SJCRH30 (cell line): ENCODE data around the gene MEGF11. TPM values are rescaled to one million over a fixed set of nuclear protein-coding genes. Genes with fewer than 3 reads are reported as not detected.

Source experiments
- DNase-seq, 2 experiments: peaks; one replicate each; pipeline ENCODE4 v3.0.0-alpha.2; 2015 to 2020
- H3K27ac ChIP-seq: fragments of 250-450 bp; sonication (Bioruptor Pico); 2 replicates; pipeline ENCODE4 v1.5.1; 2020; ENCODE audit warnings: mild to moderate bottlenecking, moderate library complexity
- H3K27me3 ChIP-seq: fragments of 250-450 bp; sonication (Bioruptor Pico); 2 replicates; pipeline ENCODE4 v1.5.1; 2020; ENCODE audit warnings: mild to moderate bottlenecking, moderate library complexity
- H3K36me3 ChIP-seq: fragments of 250-450 bp; sonication (Bioruptor Pico); 2 replicates; pipeline ENCODE4 v1.5.1; 2020; ENCODE audit warnings: mild to moderate bottlenecking, moderate library complexity
- H3K4me1 ChIP-seq: fragments of 250-450 bp; sonication (Bioruptor Pico); 2 replicates; pipeline ENCODE4 v1.5.1; 2020; ENCODE audit warnings: mild to moderate bottlenecking, moderate library complexity
- H3K4me3 ChIP-seq: fragments of 250-450 bp; sonication (Bioruptor Pico); 2 replicates; pipeline ENCODE4 v1.5.1; 2020; ENCODE audit warnings: mild to moderate bottlenecking, moderate library complexity
- H3K9me3 ChIP-seq: fragments of 250-450 bp; sonication (Bioruptor Pico); replicated peaks from 2 replicates; pipeline ENCODE4 v1.5.1; 2020; ENCODE audit warnings: mild to moderate bottlenecking, moderate library complexity
- total RNA-seq: library from RNA; depleted of rRNA; stranded (reverse); fragments of >200 nt; shearing (Covaris generic); gene quantifications from 2 replicates; pipeline ENCODE4 v1.2.3, GENCODE V29; 2014

MEGF11 gene
- total RNA-seq, 1 experiment from 2014 or later, result 8.7 TPM

DNA sequence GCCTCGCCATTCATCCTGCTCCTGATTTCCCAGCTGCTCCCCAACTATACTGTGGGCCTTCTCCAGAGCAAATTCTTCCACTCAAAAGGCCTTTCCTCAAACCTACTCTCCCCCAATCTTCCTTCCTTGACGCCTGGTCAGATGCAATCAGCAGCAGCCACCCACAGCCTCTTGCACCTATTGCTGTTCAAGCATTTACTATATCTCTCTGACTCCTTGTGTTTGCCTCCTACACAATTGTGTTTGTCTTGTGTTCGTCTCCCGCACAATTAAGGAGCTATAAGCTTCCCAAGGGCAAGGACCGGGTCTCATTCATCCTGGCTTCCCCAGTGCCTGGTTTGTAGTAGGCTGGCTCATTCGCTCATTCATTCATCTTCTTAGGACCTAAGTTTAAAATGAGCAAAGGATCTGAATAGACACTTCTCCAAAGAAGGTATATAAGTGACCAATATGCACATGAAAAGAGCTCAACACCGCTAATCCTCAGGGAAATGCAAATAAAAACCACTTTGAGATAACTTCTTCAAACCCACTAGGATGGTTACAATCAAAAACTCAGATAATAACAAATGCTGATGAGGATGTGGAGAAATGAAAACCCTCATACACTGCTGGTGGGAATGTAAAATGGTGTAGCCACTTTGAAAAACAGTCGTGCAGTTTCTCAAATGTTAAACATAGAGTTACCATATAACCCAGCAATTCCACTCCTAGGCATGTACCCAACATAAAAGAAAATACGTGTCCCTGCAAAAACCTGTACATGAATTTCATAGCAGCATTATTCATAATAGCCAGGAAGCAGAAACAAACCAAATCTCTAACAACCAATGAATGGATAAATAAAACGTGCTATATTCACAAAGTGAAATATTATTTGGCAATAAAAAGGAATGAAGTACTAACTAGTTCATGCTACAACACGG, 31.0 kb downstream of the MEGF11 start:
- Histone ChIP-seq H3K9me3 (no peaks in the 10 kb centered on the region), H3K4me3 (no peak overlapping the region), H3K27ac (no peak overlapping the region), H3K4me1 (no peaks in the 10 kb centered on the region), H3K27me3 (no peaks in the 10 kb centered on the region), H3K36me3 (no peaks in the 10 kb centered on the region)
- no peak for DNase-seq

DNA sequence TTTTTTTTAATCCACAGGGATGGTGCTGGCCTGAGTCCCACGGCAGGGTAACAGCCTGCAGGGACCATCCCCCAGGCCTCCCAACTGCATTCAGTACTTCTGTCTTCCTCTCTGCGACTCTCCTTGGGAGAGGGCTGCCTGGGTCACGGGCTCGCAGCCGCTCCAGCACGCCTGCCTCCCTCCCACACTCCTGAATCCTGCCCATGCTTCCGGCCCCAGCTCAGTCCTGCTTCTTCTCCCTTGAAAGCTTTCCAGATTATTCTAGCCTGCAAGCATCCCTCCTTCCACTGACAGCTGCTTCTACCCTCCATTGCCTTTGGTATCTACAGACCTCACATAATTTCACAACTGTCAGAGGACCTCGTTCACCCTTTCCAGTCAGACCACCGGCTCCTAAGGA, 32.4 kb downstream of the MEGF11 start:
- no peak for DNase-seq
- Histone ChIP-seq H3K4me1 (no peaks in the 10 kb centered on the region), H3K27me3 (no peaks in the 10 kb centered on the region), H3K4me3 (no peak overlapping the region), H3K9me3 (no peaks in the 10 kb centered on the region), H3K36me3 (no peaks in the 10 kb centered on the region), H3K27ac (no peak overlapping the region)

DNA sequence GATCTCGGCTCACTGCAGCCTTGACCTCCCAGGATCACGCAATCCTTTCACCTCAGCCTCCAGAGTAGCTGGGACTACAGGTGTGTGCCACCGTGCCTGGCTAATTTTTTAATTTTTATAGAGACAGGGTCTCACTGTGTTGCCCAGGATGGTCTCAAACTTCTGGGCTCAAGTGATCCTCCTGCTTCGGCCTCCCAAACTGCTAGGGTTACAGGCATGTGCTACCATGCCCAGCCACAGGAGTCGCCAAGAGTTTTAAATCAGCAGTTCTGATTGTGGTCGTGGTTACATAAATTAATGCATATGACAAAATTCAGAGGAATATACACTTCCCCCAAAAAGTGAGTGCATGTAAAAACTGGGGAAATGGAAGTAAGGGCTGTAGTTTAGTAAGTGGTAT, 32.9 kb downstream of the MEGF11 start:
- no peaks in the 10 kb centered on the region for H3K4me1 ChIP-seq
- no peaks in the 10 kb centered on the region for H3K9me3 ChIP-seq
- H3K36me3 ChIP-seq, result no peaks in the 10 kb centered on the region
- no peak for DNase-seq
- H3K27me3 ChIP-seq, result no peaks in the 10 kb centered on the region
- no peak overlapping the region for H3K4me3 ChIP-seq
- no peak overlapping the region for H3K27ac ChIP-seq

DNA sequence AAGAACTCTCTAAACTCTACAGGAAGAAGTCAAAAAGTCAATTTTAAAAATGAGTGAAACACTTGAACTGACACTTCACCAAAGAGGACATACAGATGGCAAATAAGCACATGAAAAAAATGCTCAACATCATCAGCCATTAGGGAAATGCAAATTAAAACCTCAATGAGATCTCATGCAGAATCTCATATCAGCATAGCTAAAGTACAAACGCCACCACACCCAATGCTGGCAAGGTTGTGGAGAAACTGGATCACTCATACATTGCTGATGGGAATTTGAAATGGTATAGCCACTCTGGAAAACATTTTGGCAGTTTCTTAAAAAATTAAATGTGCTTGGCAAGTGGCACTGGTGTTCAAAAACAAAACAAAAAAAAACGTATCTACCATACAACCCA, 34.2 kb downstream of the MEGF11 start:
- Histone ChIP-seq H3K27ac (no peak overlapping the region), H3K36me3 (no peaks in the 10 kb centered on the region), H3K27me3 (no peaks in the 10 kb centered on the region), H3K9me3 (no peaks in the 10 kb centered on the region), H3K4me1 (no peaks in the 10 kb centered on the region), H3K4me3 (no peak overlapping the region)
- no peak for DNase-seq

DNA sequence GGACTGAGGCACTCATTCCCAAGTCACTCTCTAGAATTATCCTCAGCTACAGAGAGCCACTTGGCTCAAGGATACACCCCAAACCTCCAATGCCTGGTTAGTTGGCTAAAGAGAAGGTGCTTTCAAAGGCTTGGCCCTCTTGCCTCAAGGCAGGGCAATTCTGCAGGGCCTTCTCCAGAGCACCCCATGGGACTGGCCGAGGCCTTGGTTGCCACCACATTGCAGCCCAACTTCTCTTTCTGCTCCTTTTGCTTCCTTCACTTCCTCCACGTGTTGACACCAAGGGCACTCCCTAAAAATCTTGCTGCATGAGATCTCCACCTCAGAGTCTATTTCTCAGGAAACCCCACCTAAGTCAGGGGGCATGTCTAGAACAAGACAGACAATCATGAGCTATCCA, 36.7 kb downstream of the MEGF11 start:
- H3K27me3 ChIP-seq, result no peaks in the 10 kb centered on the region

DNA sequence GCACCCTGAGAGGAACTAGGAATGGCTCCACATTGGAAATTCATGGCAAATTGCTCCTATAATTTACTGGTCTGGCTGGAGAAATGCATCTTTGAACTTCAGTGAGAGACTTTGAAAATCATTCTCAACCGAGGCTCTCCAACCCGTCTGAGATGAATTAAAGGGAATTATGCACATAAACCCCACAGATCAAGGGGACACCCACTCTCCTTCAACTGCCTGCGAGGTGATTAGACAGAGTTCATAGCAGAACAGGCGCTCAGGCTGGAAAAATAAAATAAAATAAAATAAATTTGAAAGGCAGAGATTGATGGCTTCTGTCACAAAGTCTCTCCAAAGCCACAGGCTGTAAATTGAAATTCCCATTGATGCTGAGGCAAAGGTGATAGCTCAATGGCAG, 37.7 kb downstream of the MEGF11 start:
- H3K4me3 ChIP-seq, result no peak overlapping the region
- H3K27me3 ChIP-seq, result no peaks in the 10 kb centered on the region
- no peaks in the 10 kb centered on the region for H3K9me3 ChIP-seq
- DNase-seq, result no peak
- no peaks in the 10 kb centered on the region for H3K36me3 ChIP-seq
- no peak overlapping the region for H3K27ac ChIP-seq
- no peaks in the 10 kb centered on the region for H3K4me1 ChIP-seq

More for the DNA sequence above, 36.7 kb downstream of the MEGF11 start:
- Histone ChIP-seq H3K36me3 (no peaks in the 10 kb centered on the region), H3K9me3 (no peaks in the 10 kb centered on the region), H3K4me3 (no peak overlapping the region), H3K27ac (no peak overlapping the region), H3K4me1 (no peaks in the 10 kb centered on the region)
- DNase-seq, result no peak

DNA sequence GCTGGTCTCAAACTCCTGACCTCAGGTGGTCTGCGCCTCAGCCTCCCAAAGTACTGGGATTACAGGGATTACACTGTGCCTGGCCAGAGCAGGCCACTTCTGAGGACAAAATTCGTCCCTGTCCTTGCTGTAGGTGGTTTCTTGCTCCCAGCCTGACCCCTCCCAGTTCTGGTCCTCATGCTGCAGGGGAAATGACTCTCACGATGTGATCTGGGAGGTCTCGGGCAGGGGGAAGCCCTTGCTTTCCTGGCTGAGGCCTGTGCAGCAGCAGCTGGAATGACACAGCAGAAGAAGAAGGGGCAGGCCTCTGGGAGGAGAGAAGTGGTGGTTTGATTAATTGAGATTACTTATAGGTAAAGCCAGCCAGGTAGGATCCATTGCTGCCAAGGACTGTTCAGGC, 39.3 kb downstream of the MEGF11 start:
- Histone ChIP-seq H3K4me1 (no peaks in the 10 kb centered on the region), H3K27ac (no peak overlapping the region), H3K9me3 (no peaks in the 10 kb centered on the region), H3K36me3 (no peaks in the 10 kb centered on the region), H3K27me3 (no peaks in the 10 kb centered on the region), H3K4me3 (no peak overlapping the region)
- no peak for DNase-seq

DNA sequence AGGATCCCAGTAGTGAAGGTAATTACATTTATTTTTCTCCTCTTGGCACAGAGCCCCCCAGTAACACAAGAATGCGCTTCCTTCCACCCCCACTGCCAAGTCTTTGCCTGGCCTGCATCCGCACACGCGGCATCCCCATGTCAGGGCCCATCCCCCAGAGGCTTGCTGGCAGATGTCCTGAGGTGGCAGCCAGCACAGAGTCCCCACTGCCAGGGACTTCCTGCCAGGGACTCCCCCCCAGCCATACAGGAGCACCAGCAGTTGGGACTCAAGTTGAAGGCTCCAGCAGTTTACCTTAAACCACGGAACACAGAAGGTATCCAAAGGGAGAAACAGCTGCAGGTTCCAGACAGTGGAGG, 41.0 kb downstream of the MEGF11 start:
- no peak overlapping the region for H3K27ac ChIP-seq
- no peaks in the 10 kb centered on the region for H3K36me3 ChIP-seq
- no peak overlapping the region for H3K4me3 ChIP-seq
- no peaks in the 10 kb centered on the region for H3K27me3 ChIP-seq
- no peaks in the 10 kb centered on the region for H3K9me3 ChIP-seq
- no peak for DNase-seq
- no peaks in the 10 kb centered on the region for H3K4me1 ChIP-seq

DNA sequence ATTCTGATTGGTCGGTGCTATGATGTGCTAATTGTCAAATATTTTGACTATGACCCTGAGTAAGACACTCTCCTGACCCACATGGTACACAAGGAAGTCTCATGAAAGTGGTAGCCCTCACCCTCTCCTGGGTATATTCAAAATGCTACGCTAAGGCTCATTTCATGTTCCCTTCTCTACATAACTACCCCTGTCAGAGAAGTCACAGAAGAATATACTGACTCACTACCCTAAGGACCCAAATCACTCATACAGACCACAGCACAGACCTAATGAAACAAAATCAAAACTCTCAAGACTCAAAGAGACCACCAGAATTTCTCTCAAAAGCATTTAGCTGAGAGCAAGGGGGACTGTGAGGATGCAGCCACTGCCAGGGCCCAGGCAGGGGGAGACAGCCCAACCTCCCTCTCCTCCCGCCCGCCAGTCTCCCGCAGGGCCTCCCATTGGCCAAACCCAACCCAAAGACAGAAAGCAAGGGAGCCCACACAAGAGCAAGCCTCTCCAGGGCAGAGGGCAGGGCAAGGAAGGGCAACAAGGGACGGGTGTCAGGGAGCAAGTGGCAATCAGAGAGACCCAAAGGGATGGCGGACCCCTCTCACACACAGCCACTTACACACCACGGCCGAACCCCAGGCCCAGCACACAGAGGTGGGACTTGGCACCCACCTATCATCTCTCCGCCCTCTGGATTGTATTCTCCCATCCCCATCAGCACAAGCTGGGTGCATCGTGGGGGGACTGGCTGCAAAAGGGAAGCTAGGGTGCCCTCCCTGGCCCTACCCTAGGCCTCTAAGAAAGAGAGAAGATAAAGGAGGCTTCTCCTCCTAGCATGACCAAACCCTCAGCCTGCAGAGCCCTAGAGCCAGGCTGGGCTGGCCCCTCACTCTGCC, 41.6 kb downstream of the MEGF11 start:
- Histone ChIP-seq H3K27ac (no peak overlapping the region), H3K36me3 (no peaks in the 10 kb centered on the region), H3K9me3 (no peaks in the 10 kb centered on the region), H3K4me3 (no peak overlapping the region), H3K27me3 (no peaks in the 10 kb centered on the region), H3K4me1 (no peaks in the 10 kb centered on the region)
- DNase-seq, result no peak

DNA sequence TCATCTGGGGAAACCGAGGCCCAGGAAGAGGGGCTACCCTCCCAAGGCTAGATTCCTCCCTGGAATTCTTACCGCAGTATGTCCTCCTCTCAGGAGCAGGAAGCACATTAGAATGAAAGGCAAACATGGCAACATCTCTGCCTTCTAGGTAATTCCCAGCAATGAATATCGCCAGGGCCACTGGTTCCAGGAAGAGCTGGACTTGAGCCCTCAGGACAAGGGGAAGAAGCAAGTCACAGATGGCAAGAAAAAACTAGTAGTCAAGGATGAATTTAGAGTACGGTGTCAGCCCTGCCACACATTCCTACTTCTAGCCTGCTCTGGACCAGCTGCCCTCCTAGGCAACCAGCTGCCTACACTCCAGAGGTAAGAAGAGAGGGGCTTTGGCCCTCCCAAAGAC, 42.9 kb downstream of the MEGF11 start:
- Histone ChIP-seq H3K4me3 (no peak overlapping the region), H3K4me1 (no peaks in the 10 kb centered on the region), H3K27me3 (no peaks in the 10 kb centered on the region), H3K36me3 (no peaks in the 10 kb centered on the region), H3K27ac (no peak overlapping the region), H3K9me3 (no peaks in the 10 kb centered on the region)
- no peak for DNase-seq

DNA sequence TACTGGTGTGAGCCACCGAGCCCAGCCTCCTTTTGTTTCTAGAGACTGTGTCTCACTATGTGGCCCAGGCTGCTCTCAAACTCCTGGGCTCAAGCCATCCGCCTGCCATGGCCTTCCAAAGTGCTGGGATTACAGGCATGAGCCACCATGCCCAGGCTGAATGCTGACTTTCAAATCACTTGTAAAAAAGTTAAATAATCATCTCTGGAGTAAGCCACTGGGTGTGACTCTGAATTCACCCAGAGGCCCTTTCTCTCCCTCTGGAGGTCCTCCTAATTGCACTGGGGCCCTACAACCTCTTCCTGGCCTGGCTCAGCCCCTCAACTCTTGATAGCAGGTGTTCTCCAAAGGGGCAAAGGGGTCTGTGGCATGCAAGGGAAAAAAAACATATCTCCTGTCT, 54.8 kb downstream of the MEGF11 start:
- Histone ChIP-seq H3K4me3 (no peak overlapping the region), H3K27ac (no peak overlapping the region), H3K9me3 (no peaks in the 10 kb centered on the region), H3K27me3 (no peaks in the 10 kb centered on the region), H3K4me1 (peaks cover 5% of the 10 kb centered on the region; the same call in 1 of the 2 replicates), H3K36me3 (no peaks in the 10 kb centered on the region)
- DNase-seq, result no peak

DNA sequence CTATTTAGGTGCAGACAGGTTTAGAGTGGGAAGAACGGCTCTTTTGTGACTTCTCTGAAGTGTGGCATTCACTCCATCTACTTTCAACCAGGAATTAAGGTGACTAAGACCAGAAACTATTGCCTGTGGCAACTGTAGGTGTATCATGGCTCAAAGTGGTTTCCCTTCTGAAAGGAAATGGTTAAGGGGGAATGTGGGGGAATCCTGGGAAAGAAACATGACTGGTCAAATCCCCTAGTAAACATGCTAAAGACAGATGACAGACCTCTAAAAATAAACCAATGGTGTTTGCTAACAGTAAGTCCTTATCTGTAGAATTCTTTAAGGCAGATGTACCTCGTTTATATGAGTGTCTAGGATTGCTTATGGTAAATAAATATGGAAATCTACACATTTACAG, 56.9 kb downstream of the MEGF11 start:
- Histone ChIP-seq H3K9me3 (no peaks in the 10 kb centered on the region), H3K4me3 (no peak overlapping the region), H3K27me3 (no peaks in the 10 kb centered on the region), H3K27ac (no peak overlapping the region), H3K36me3 (no peaks in the 10 kb centered on the region), H3K4me1 (peaks cover 5% of the 10 kb centered on the region; the same call in 1 of the 2 replicates)
- DNase-seq, result no peak

DNA sequence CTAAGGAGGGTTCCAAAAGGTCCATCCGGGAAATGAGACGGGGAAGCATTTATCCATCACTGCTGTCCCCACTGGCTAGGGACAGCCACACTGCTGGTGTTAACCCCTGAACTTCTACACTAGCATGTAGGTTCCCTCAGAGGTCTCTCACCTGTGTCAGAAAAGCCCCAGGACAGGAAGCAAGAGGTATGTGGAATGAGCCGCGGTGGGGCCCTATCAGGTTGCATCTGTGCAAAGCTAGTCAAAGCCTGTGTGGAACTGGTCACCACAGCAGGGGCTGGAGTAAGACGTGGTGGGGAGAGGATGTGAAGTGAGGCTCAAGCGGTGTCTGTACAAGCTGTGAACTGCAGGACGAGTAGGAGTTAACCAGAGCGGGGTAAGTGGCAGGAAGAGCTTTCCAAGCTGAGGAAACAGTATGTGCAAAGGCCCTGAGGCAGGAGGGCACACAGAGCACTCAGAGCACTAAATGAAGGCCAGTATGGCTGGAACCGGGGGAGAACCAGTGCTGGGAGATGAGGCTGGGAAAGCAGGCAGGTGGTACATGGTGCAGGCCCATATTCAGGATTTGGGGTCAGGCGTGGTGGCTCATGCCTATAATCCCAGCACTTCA, 57.8 kb downstream of the MEGF11 start:
- Histone ChIP-seq H3K9me3 (no peaks in the 10 kb centered on the region), H3K36me3 (no peaks in the 10 kb centered on the region), H3K27me3 (no peaks in the 10 kb centered on the region), H3K27ac (no peak overlapping the region), H3K4me3 (no peak overlapping the region), H3K4me1 (peaks cover 5% of the 10 kb centered on the region; the same call in 1 of the 2 replicates)
- DNase-seq, result no peak

DNA sequence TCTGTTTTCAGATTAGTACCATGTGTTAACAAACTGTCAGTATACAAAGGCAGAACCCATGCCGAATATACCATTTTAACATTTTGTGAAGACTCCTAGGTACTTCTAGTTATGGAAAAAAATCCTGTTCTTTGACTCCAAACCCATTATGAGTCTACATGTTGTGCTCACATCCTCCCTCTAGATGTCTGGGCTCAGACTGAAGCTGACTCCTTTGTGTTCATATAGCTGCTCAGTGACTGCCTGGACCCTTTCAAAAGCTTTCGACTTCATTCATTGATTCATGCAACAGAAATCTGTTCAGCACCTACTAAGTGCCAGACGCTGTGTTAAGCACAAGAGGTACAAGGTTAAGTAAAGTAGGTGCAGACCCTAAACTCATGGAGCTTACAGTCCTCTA, 60.5 kb downstream of the MEGF11 start:
- Histone ChIP-seq H3K27ac (no peak overlapping the region), H3K36me3 (no peaks in the 10 kb centered on the region), H3K4me1 (peaks cover 12% of the 10 kb centered on the region; the same call in 1 of the 2 replicates), H3K4me3 (no peak overlapping the region), H3K27me3 (no peaks in the 10 kb centered on the region), H3K9me3 (no peaks in the 10 kb centered on the region)
- no peak for DNase-seq

DNA sequence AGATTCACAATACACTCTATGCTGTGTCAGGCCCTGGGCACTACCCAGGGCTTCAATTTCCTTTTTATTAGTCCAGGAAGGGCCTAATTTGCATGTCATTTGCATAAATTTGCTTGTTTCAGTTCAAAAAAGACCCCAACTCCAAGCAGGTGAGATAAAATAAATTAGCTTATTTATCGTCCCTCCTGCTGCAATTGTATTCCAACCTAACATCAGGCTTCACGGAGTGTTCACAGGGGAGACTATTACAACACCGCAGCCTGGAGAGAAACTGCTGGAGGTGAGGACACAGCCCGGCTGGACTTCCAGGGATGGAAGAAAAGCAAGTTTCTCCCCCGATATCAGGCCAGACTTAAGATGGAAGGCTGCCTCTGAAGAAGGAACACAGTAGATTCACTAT, 62.8 kb downstream of the MEGF11 start:
- H3K27ac ChIP-seq, result no peak overlapping the region
- no peak for DNase-seq
- H3K4me3 ChIP-seq, result no peak overlapping the region
- H3K27me3 ChIP-seq, result no peaks in the 10 kb centered on the region
- no peaks in the 10 kb centered on the region for H3K36me3 ChIP-seq
- peaks cover 7% of the 10 kb centered on the region; the same call in 1 of the 2 replicates for H3K4me1 ChIP-seq
- no peaks in the 10 kb centered on the region for H3K9me3 ChIP-seq
